DMS79 (cell line): Measurements from ENCODE around the gene SHANK3.
"Not testable (repeated sequence)": the region's sequence is repeated elsewhere in the genome, so short reads cannot be mapped to it uniquely, and the experiment has no call there.

Experiments
- DNase-seq: peaks from one replicate; lab custom pipeline; 2025; lab: John Stamatoyannopoulos, UW

Gene SHANK3

GRCh38 chr22:50672471-50673230 is at the start of gene SHANK3:
TSS of gene SHANK3 (plus strand) at chr22:50672823.
- no peak for DNase-seq

GRCh38 chr22:50624347-50625130 is 48.1 kb upstream of the SHANK3 start:
- DNase-seq: no peak

- no peak for DNase-seq
Observed at GRCh38 chr22:50625131-50625567, 47.5 kb upstream of the SHANK3 start.

- no peak for DNase-seq
Observed at GRCh38 chr22:50625568-50626313, 46.9 kb upstream of the SHANK3 start.

- no peak for DNase-seq
Observed at GRCh38 chr22:50626314-50626849, 46.2 kb upstream of the SHANK3 start.

GRCh38 chr22:50626850-50627641 is 45.6 kb upstream of the SHANK3 start:
- no peak for DNase-seq

GRCh38 chr22:50627642-50628542 is 44.7 kb upstream of the SHANK3 start, which contains the start of gene ARSA:
TSS of gene ARSA (minus strand) at chr22:50628152. CDS start at chr22:50627779, 373 bp downstream.
- DNase-seq: peak; percentile 22

GRCh38 chr22:50628543-50629134 is 44.0 kb upstream of the SHANK3 start:
- DNase-seq: no peak

- DNase-seq: no peak
Observed at GRCh38 chr22:50630376-50630775, 42.2 kb upstream of the SHANK3 start.

- no peak for DNase-seq
Observed at GRCh38 chr22:50633086-50633485, 39.5 kb upstream of the SHANK3 start.

- no peak for DNase-seq
Observed at GRCh38 chr22:50633771-50634170, 38.9 kb upstream of the SHANK3 start.

GRCh38 chr22:50635591-50635990 is 37.0 kb upstream of the SHANK3 start:
- DNase-seq: no peak

GRCh38 chr22:50640296-50640695 is 32.3 kb upstream of the SHANK3 start:
- not testable (repeated sequence) for DNase-seq

GRCh38 chr22:50640857-50641647 is 31.6 kb upstream of the SHANK3 start:
- no peak for DNase-seq

- no peak for DNase-seq
Observed at GRCh38 chr22:50641696-50642607, 30.7 kb upstream of the SHANK3 start.

GRCh38 chr22:50643021-50643820 is 29.4 kb upstream of the SHANK3 start:
- DNase-seq: not testable (repeated sequence)

GRCh38 chr22:50643821-50644101 is 28.9 kb upstream of the SHANK3 start:
- not testable (repeated sequence) for DNase-seq
